HCT116 (cell line): ENCODE data around the gene ZNF592. TPM values are rescaled to one million over a fixed set of nuclear protein-coding genes. Genes with fewer than 3 reads are reported as not detected.
"Not testable (repeated sequence)": the region's sequence is repeated elsewhere in the genome, so short reads cannot be mapped to it uniquely, and the experiment has no call there.

Source experiments
- ATAC-seq: fragments of 200-7000 bp; cut with Tn5 transposase; 2 replicates; pipeline ENCODE4 v1.9.1; 2020; ENCODE audit warnings: mild to moderate bottlenecking, moderate library complexity
- BruUV-seq: library from RNA; stranded (reverse); fragments of 400-500 nt; replicated peaks from 2 replicates; lab custom pipeline; 2021; lab: Mats Ljungman, UMichigan
- CTCF ChIA-PET: fragments of 300-600 bp; sonication (Branson Sonifier 250); formaldehyde crosslinking; loops from one replicate; lab custom pipeline; 2021; ENCODE audit warnings: antibody characterized with exemption; lab: Charles Lee
- POLR2A ChIA-PET: fragments of 300-600, 350-600 bp; sonication (Branson Sonifier 250); formaldehyde crosslinking; loops from one replicate; lab custom pipeline; 2021; ENCODE audit warnings: antibody characterized with exemption; lab: Charles Lee
- RAD21 ChIA-PET, 2 experiments: fragments of 300-600 bp; sonication (Branson Sonifier 250); formaldehyde crosslinking; loops; one replicate each; lab custom pipeline; 2023; ENCODE audit warnings: low total read pairs in 2 of 2; ENCODE audit not compliant: uncharacterized antibody in 2 of 2, unreplicated experiment in 2 of 2, low non-redundant PET in 1 of 2; lab: Charles Lee
- DNase-seq: peaks from one replicate; pipeline ENCODE4 v3.0.0-alpha.2; 2010; ENCODE audit warnings: low read depth, low spot score
- H2AFZ ChIP-seq: fragments of 200-600 bp; shearing (Covaris generic), sonication (generic); 2 replicates; pipeline ENCODE4 v1.6.1; 2017; ENCODE audit warnings: low read depth, mixed run types, mixed read lengths, antibody characterized with exemption, low read length; ENCODE audit not compliant: poor library complexity, severe bottlenecking
- H3K27ac ChIP-seq: 2 replicates; pipeline ENCODE4 v1.5.1; 2012; ENCODE audit warnings: low read depth, low read length
- H3K27me3 ChIP-seq: fragments of 200-600 bp; sonication (generic); 2 replicates; pipeline ENCODE4 v1.6.1; 2016; ENCODE audit warnings: mixed run types, low read length, mixed read lengths; ENCODE audit not compliant: insufficient read depth
- H3K36me3 ChIP-seq, 2 experiments: fragments of 200-500 bp in 1 of 2; fragments of 200-600 bp in 1 of 2; sonication (Bioruptor generic) in 1 of 2; sonication (generic) in 1 of 2; 2 replicates each; pipeline versions ENCODE4 v1.5.1 to v1.6.1; 2014 to 2016; ENCODE audit warnings: low read length in 2 of 2, inconsistent platforms in 1 of 2, mixed read lengths in 1 of 2, mixed run types in 1 of 2; ENCODE audit not compliant: insufficient read depth in 2 of 2, control insufficient read depth in 1 of 2
- H3K4me1 ChIP-seq, 2 experiments: fragments of 200-600 bp in 1 of 2; sonication (generic) in 1 of 2; 2 replicates each; pipeline versions ENCODE4 v1.5.1 to v1.6.1; 2012 to 2017; ENCODE audit warnings: low read length in 2 of 2, inconsistent platforms in 1 of 2, mild to moderate bottlenecking in 1 of 2, mixed read lengths in 1 of 2, mixed run types in 1 of 2, moderate library complexity in 1 of 2; ENCODE audit not compliant: insufficient read depth in 2 of 2, control insufficient read depth in 1 of 2
- H3K4me2 ChIP-seq: fragments of 200-600 bp; sonication (generic); 2 replicates; pipeline ENCODE4 v1.6.1; 2017; ENCODE audit warnings: mixed run types, low read length, mixed read lengths
- H3K4me3 ChIP-seq, 2 experiments: fragments of 200-600 bp in 1 of 2; sonication (generic) in 1 of 2; replicated peaks in 1 of 2; 2 replicates each; pipeline ENCODE4 v1.5.1; 2011 to 2016; ENCODE audit warnings: low read length in 2 of 2, control low read depth in 1 of 2, low read depth in 1 of 2, mild to moderate bottlenecking in 1 of 2, mixed read lengths in 1 of 2, mixed run types in 1 of 2
- H3K79me2 ChIP-seq: fragments of 200-600 bp; sonication (generic); 2 replicates; pipeline ENCODE4 v1.6.1; 2017; ENCODE audit warnings: mild to moderate bottlenecking, mixed run types, low read length, moderate library complexity, mixed read lengths; ENCODE audit not compliant: insufficient read depth
- H3K9ac ChIP-seq: fragments of 200-600 bp; sonication (generic); 2 replicates; pipeline ENCODE4 v1.6.1; 2016; ENCODE audit warnings: low read length, mixed read lengths
- H3K9me2 ChIP-seq: fragments of 200-600 bp; sonication (generic), shearing (Covaris generic); 2 replicates; pipeline ENCODE4 v1.6.1; 2017; ENCODE audit warnings: mixed run types, mild to moderate bottlenecking, moderate library complexity; ENCODE audit not compliant: insufficient read depth
- H3K9me3 ChIP-seq, 2 experiments: fragments of 200-500 bp in 1 of 2; fragments of 200-600 bp in 1 of 2; sonication (Bioruptor generic) in 1 of 2; sonication (generic) in 1 of 2; 2 replicates each; pipeline ENCODE4 v1.6.1; 2014 to 2017; ENCODE audit warnings: low read length in 2 of 2, mixed read lengths in 2 of 2, inconsistent platforms in 1 of 2, low read depth in 1 of 2, mild to moderate bottlenecking in 1 of 2, mixed run types in 1 of 2, moderate library complexity in 1 of 2; ENCODE audit not compliant: control insufficient read depth in 1 of 2, insufficient read depth in 1 of 2
- H4K20me1 ChIP-seq: fragments of 200-600 bp; sonication (generic), shearing (Covaris generic); 2 replicates; pipeline ENCODE4 v1.6.1; 2017; ENCODE audit warnings: mixed run types, mild to moderate bottlenecking, moderate library complexity; ENCODE audit not compliant: insufficient read depth
- ELF1 ChIP-seq: IDR thresholded peaks from 2 replicates; pipeline ENCODE4 v1.6.1; 2012; ENCODE audit warnings: low read depth, borderline replicate concordance
- POLR2A ChIP-seq: IDR thresholded peaks from 2 replicates; pipeline ENCODE4 v1.7.0; 2011; ENCODE audit warnings: borderline replicate concordance; ENCODE audit not compliant: insufficient read depth, insufficient read length; ENCODE audit errors: extremely low read depth
- POLR2AphosphoS5 ChIP-seq: IDR thresholded peaks from 2 replicates; pipeline ENCODE4 v1.6.1; 2011; ENCODE audit warnings: mild to moderate bottlenecking, low read depth, low read length, moderate library complexity
- RAD21 ChIP-seq: IDR thresholded peaks from 2 replicates; pipeline ENCODE4 v1.6.1; 2012; ENCODE audit warnings: low read depth, mild to moderate bottlenecking
- SIN3A ChIP-seq: IDR thresholded peaks from 2 replicates; pipeline ENCODE4 v1.6.1; 2012; ENCODE audit warnings: low read depth
- intact Hi-C: fragments of 100-400 bp; cut with micrococcal nuclease; formaldehyde crosslinking; loops from 2 replicates; pipeline ENCODE4 v1.10.0; 2022
- total RNA-seq: library from RNA; stranded (reverse); gene quantifications from one replicate; pipeline ENCODE4 v1.2.1, GENCODE V29; 2021; ENCODE audit not compliant: unreplicated experiment

ZNF592 gene
- total RNA-seq, 1 experiment from 2014 or later = 26.4 TPM

DNA sequence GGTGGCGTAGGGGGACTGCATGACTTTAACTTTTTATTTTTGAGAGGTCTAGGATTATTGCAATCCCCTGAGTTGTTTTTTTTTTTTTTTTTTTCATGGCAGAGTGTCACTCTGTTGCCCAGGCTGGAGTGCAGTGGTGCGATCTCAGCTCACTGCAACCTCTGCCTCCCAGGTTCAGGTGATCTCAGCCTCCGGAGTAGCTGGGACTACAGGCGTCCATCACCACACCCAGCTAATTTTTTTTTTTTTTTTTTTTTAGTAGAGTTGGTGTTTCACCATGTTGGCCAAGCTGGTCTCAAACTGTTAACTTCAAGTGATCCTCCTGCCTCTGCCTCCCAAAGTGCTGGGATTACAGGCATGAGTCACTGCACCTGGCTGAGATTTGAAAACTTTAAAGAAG, 6.5 kb downstream of the ZNF592 start:
- BruUV-seq, RAD21 ChIA-PET: not testable (repeated sequence)
- peaks cover 97% of the 10 kb centered on the region for H3K79me2 ChIP-seq

GRCh38 chr15:84755736-84756527, 7.5 kb downstream of the ZNF592 start:
- H3K79me2 ChIP-seq = peaks cover 97% of the 10 kb centered on the region
- no peak overlapping the region for H3K4me3 ChIP-seq
- H3K27ac ChIP-seq = no peak overlapping the region
- H3K27me3 ChIP-seq = no peaks in the 10 kb centered on the region
- DNase-seq (no peak), ATAC-seq (peak; percentile 34)
- H2AFZ ChIP-seq = no peak overlapping the region
- peaks cover 4% of the 10 kb centered on the region; the same call in 1 of the 2 replicates for H4K20me1 ChIP-seq
- TF ChIP-seq POLR2AphosphoS5 = no peak
- no peak for TF ChIP-seq SIN3A
- TF ChIP-seq RAD21 = 0 out of 2 replicates have a peak, but pooled peaks have one; percentile 5
- TF ChIP-seq POLR2A = no peak
- TF ChIP-seq ELF1 = no peak
- POLR2A ChIA-PET = no interaction called here
- H3K9ac ChIP-seq = no peak overlapping the region
- H3K9me2 ChIP-seq = no peaks in the 10 kb centered on the region
- intact Hi-C loops = no loop called here
- no TSS peak for BruUV-seq
- CTCF ChIA-PET = no interaction called here
- no peaks in the 10 kb centered on the region for H3K36me3 ChIP-seq
- no peaks in the 10 kb centered on the region for H3K9me3 ChIP-seq
- RAD21 ChIA-PET = no interaction called here
- H3K4me2 ChIP-seq = no peak overlapping the region
- H3K4me1 ChIP-seq = peaks cover 0 to under 1% of the 10 kb centered on the region in 2 experiments; a peak in 1 of 4 replicates

More for the DNA sequence above, 6.5 kb downstream of the ZNF592 start:
- 0 out of 2 replicates have a peak, but pooled peaks have one; percentile 17 for ATAC-seq
- H3K36me3 ChIP-seq, H2AFZ ChIP-seq, H3K4me2 ChIP-seq, intact Hi-C loops, H3K9ac ChIP-seq, DNase-seq, CTCF ChIA-PET, H3K27me3 ChIP-seq, H4K20me1 ChIP-seq, H3K27ac ChIP-seq, H3K4me3 ChIP-seq, H3K9me3 ChIP-seq, H3K9me2 ChIP-seq: not testable (repeated sequence)
- POLR2A ChIA-PET = interaction anchor here (0.7 kb wide), 1 partner anchor 41 kb away, joined by 3 read pairs; no protein-coding TSS in a partner anchor
- peaks cover 4 to 11% of the 10 kb centered on the region in 2 experiments; a peak in 3 of 4 replicates for H3K4me1 ChIP-seq
